ACHN (cell line): ENCODE data around the gene CHST2.

ENCODE experiments used
- DNase-seq: peaks from one replicate; pipeline ENCODE4 v3.0.0-alpha.2; 2015
- in situ Hi-C: cut with HindIII; loops from 2 replicates; pipeline ENCODE4 v1.10.0; 2017; ENCODE audit warnings: low sequenced_read_pairs, low pct_ligation_motif_present, low pct_unique_long_range_greater_than_20kb

Gene CHST2

DNA sequence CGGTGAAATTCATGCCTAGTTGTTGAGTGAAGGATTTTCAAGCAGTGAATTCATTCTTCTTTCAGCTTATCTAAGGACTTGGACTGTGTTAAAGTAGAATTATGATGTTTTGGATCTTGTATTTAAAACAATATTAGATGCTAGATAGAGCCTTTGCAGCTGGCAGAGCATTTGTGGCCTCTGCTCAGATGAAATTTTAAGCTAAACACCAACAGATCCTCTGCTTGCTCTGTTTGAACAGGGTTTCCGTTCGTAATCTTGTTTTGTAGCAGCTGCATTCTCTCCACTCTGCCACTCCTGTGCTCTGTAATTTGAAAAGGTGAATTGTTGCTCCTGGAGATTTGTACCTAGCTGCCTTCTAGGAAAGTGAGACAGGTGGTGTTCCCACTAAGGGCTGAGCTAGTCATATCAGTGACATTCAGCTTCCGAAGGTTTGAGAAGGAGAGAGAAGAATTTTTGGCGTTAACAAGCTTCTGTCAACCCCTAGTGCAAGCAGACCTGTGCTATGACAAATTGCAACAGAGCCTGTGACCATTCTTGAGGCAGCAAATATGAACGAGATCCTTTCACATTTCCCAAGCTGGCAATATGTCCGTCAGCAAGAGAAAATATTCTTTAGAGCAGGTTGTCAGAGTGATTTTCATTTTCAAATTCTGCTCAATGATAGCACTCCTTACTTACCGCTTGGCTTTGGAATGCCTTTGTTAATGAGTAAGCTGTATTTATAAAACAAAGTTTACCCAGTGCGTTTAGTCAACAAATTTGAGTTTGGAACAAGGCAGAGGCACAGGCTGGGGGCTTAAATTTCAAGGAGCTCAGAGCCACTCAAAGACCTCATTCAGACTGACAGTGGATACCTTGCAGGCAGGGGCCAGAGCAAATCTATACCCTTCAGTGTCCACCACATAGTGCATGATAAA lies 5.3 kb downstream of the CHST2 start:
- in situ Hi-C loops: no loop called here
- DNase-seq: no peak

DNA sequence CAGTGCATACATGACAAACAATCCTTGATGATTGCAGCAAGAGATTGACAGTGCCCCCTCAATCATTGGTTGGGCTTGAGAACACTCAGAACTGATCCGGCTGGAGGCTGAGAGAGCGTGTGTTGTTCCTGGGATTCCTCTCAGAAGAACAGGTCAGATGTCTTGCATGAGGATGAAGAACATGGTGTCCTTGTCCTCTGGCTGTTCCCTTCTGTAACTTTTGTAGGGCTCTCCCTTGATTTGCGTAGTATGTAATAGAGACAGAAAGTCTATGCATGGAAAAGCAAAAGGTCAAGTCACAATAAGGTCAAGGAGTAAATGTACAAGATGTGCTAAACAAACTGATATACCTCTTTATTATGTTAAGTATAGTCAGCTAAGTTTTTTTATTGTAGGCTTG lies 8.2 kb downstream of the CHST2 start:
- in situ Hi-C loops: no loop called here
- DNase-seq: no peak

- in situ Hi-C loops: no loop called here
- no peak for DNase-seq
Measured at GRCh38 chr3:143128227-143128955, 8.8 kb downstream of the CHST2 start.

DNA sequence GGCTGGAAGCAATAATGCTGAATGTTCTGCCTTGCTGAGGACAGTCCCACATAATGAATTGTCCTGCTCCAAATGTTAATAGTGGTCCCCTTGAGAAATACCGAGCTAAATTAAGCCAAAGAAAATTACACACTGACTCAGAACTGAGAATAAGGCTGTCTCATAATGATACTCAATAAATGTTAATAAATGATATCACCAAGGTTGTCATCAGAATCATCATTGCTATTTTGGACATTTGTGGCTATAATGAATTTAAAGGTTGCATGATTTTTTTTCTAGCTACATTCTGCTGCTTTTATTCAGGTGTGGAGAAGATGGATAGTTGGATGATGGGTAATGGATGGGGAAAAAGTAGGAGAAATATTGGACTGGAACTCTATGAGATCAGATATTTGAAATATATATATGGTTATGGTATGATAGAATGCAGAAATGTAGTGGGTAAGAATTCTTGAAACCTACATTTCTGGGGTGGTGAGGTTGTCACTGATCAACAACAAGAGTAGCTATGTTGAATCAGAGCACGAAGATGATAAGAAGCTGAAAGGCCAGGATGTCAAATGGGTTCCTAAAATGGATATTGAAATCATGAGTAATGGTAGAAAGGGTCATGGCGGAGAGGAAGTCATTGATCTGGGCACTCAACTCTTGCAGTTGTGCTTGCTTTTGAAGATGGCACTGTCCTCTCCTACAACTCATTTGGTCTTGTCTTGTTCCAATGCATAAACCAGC lies 12.8 kb downstream of the CHST2 start:
- in situ Hi-C loops: no loop called here
- no peak for DNase-seq

DNA sequence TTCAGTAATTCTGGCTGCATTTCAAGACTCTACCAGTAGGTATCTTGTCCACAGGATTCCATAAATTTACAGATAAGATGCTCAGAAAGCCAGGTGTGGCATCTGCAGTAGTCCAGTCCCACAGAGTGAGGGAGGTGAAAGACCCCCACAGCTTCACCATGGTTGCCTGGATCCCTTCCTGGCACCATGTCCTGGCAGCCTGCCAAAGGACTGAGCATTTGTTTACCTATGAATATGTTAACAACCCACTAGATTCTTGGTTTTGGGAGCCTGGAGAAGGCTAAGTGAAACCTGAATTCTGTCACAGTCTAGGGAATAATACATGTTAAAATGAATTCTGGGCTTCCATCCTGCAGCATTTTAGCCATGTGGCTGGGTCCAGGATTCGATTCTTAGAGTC lies 14.9 kb downstream of the CHST2 start:
- in situ Hi-C loops: no loop called here
- DNase-seq: no peak

- DNase-seq: peak; percentile 66
- in situ Hi-C loops: no loop called here
Measured at GRCh38 chr3:143135150-143135549, 15.6 kb downstream of the CHST2 start.

GRCh38 chr3:143137435-143138036 lies 18.0 kb downstream of the CHST2 start:
- DNase-seq: no peak
- in situ Hi-C loops: no loop called here

DNA sequence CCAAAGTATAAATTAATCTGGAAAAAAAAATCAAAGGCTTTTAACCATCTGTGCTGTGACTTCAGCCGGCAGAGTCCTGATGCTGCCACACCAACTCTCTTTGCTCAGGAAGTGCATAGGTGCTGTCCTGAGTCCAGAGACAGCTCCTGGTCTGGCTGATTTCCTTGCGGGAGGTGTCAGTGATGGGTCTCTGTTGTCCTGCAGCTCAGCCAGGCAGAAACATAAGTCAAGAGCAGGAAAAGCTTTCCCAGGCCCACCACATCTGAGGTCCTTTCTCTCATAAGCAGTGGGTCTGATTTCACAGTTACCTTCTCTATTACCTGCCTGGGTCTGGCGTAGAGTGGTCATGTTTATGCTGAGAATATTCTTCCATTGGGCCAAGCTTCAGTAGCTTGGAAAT lies 19.4 kb downstream of the CHST2 start:
- in situ Hi-C loops: no loop called here
- DNase-seq: no peak

DNA sequence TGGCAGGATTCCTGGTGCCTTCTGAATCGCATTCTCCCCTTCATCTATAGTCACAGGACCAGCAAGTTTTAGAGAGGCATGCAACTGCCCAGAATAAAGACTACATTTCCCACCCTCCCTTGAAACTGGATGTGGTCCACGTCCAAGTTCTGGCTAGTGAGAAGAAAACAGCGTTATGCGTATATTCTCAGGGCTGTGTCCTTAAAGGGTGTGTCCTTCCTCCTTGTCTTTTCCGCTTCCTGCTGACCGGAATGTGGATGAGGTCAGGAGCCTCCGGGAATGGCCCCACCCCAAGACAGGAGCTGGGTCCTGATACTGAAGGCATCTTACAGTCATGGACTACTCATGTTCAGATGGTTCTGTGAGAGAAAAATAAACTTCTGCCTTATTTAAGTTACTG lies 20.2 kb downstream of the CHST2 start:
- DNase-seq: no peak
- in situ Hi-C loops: no loop called here

DNA sequence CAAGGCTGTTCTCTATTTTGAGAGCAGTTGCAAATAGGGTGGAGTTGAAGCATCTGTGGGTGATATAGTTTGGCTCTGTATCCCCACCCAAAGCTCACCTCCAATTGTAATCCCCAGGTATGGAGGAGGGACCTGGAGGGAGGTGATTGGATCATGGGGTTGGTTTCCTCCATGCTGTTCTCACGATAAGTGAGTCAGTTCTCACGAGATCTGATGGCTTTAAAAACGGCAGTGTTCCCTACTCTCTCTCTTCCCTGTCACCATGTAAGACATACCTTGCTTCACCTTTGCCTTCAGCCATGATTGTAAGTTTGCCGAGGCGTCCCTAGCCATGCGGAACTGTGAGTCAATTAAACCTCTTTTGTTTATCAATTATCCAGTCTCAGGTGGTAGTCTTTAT lies 21.0 kb downstream of the CHST2 start:
- no peak for DNase-seq
- in situ Hi-C loops: no loop called here

DNA sequence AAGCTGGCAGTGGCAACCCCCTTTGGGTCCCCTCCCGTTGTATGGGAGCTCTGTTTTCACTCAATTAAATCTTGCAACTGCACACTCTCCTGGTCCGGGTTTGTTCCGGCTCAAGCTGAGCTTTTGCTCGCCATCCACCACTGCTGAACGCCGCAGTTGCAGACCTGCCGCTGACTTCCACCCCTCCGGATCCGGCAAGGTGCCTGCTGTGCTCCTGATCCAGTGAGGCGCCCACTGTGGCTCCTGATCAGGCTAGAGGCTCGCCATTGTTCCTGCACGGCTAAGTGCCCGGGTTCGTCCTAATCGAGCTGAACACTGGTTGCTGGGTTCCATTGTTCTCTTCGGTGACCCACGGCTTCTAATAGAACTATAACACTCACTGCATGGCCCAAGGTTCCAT lies 22.8 kb downstream of the CHST2 start:
- in situ Hi-C loops: no loop called here

DNA sequence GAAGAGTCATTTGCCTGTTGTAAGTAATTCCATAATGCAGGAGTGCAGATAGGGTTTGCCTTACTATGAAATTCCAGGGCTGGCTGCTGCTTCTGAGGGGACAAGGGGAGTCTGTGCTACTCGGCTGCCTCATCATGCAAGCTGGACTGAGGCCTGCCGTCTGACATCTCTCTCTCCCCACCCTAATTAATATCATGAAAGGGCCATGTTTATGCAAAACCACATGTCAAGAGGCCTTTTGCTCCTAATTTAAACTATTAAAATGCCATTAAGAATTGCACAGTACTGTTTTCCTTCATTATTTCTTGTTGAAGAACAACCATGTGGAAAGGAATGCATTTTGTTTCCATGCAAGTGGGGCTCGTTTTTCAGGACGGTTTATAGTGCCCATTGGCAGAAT lies 26.3 kb downstream of the CHST2 start:
- no peak for DNase-seq
- in situ Hi-C loops: no loop called here

More for the DNA sequence above, 22.8 kb downstream of the CHST2 start:
- DNase-seq: no peak

- DNase-seq: no peak
Measured at GRCh38 chr3:143146486-143147274, 27.1 kb downstream of the CHST2 start.

DNA sequence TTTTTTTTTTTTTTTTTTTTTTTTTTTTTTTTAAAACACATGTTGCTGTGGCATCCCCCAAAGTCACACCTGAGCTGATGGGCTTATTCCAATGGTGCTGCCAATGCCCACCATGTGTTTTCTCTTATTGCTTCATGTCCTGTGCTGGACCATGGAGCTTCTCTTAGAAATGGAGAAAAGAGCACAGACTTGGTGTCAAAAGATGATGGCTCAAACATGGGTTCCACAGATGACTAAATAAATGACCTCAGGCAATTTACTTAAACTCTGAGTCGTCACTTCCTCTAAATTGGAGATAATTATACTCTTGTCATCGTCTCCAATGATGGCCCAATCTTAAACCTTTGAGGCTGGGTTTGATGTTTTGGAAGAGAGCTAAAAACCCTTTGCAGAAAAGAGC lies 28.1 kb downstream of the CHST2 start:
- DNase-seq: no peak
- in situ Hi-C loops: no loop called here

More at GRCh38 chr3:143146486-143147274, 27.1 kb downstream of the CHST2 start:
- in situ Hi-C loops: no loop called here

DNA sequence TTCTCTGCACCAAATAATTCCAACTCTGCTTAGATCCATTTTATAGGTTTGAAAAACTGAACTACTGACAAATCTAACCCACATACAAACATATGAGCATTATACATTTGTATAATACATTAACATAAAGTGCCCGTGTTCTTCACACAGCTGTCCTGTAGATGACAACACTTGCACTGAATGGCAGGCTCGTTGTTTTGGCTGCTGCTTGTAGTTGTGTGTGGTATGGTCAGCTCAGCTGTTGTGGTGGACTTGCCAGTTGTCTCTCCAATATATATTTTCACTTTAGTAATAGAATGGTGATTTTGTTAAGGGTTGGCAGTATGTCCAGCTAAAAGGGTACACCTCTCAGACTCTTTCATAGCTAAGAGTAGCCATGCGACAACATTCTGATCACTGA lies 30.5 kb downstream of the CHST2 start:
- in situ Hi-C loops: no loop called here
- no peak for DNase-seq

- no peak for DNase-seq
- in situ Hi-C loops: no loop called here
Measured at GRCh38 chr3:143151004-143151731, 31.6 kb downstream of the CHST2 start.

GRCh38 chr3:143152043-143152442 lies 32.5 kb downstream of the CHST2 start:
- DNase-seq: no peak
- in situ Hi-C loops: no loop called here
